ENCODE data around the gene RET.

- TF ChIP-seq, protein P1, sequence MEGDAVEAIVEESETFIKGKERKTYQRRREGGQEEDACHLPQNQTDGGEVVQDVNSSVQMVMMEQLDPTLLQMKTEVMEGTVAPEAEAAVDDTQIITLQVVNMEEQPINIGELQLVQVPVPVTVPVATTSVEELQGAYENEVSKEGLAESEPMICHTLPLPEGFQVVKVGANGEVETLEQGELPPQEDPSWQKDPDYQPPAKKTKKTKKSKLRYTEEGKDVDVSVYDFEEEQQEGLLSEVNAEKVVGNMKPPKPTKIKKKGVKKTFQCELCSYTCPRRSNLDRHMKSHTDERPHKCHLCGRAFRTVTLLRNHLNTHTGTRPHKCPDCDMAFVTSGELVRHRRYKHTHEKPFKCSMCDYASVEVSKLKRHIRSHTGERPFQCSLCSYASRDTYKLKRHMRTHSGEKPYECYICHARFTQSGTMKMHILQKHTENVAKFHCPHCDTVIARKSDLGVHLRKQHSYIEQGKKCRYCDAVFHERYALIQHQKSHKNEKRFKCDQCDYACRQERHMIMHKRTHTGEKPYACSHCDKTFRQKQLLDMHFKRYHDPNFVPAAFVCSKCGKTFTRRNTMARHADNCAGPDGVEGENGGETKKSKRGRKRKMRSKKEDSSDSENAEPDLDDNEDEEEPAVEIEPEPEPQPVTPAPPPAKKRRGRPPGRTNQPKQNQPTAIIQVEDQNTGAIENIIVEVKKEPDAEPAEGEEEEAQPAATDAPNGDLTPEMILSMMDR (IDR thresholded peaks at IDR 0.05): no peak
- TF ChIP-seq POLR2A (IDR thresholded peaks at IDR 0.05) (no peak), EP300 (IDR thresholded peaks at IDR 0.05) (no peak)
Observed at GRCh38 chr10:43116596-43116995, 39.7 kb downstream of the RET start.

All from tibial nerve (tissue), 4 donors.